ENCODE measurements around the gene LITAF.
A peak's percentile ranks its signal among the peaks of the same experiment; 100 is the strongest.

Gene LITAF

GRCh38 chr16:11557801-11558200, 28.9 kb downstream of the LITAF start:
- ChIA-PET CTCF (no interaction called here), POLR2A (ENCODE audit: low non-redundant PET) (no interaction called here)
- peak overlapping the region; percentile 33 for H3K27ac ChIP-seq
- DNase-seq (ENCODE audit: low spot score): no peak
- TF ChIP-seq CTCF (conservative IDR thresholded peaks at IDR 0.05; ENCODE audit: low read depth): no peak

GRCh38 chr16:11556945-11557720, 29.6 kb downstream of the LITAF start:
- no peak for DNase-seq (ENCODE audit: low spot score)
- no peak for TF ChIP-seq CTCF (conservative IDR thresholded peaks at IDR 0.05; ENCODE audit: low read depth)
- peak overlapping the region; percentile 33 for H3K27ac ChIP-seq
- CTCF ChIA-PET: no interaction called here
- POLR2A ChIA-PET (ENCODE audit: low non-redundant PET): no interaction called here

- CTCF ChIA-PET: no interaction called here
These were observed 30.4 kb downstream of the LITAF start for GRCh38 chr16:11556214-11556819.

GRCh38 chr16:11554053-11554452, 32.7 kb downstream of the LITAF start:
- TF ChIP-seq CTCF (conservative IDR thresholded peaks at IDR 0.05; ENCODE audit: low read depth): no peak
- ChIA-PET CTCF (no interaction called here), POLR2A (ENCODE audit: low non-redundant PET) (no interaction called here)
- no peak for DNase-seq (ENCODE audit: low spot score)
- H3K27ac ChIP-seq: no peak overlapping the region

More at GRCh38 chr16:11556214-11556819, 30.4 kb downstream of the LITAF start:
- no peak for TF ChIP-seq CTCF (conservative IDR thresholded peaks at IDR 0.05; ENCODE audit: low read depth)
- DNase-seq (ENCODE audit: low spot score): no peak
- no peak overlapping the region for H3K27ac ChIP-seq
- POLR2A ChIA-PET (ENCODE audit: low non-redundant PET): interaction anchor here (0.5 kb wide), 1 partner anchor 120 kb away, joined by 3 read pairs; no protein-coding TSS in a partner anchor

- DNase-seq (ENCODE audit: low spot score): no peak
- ChIA-PET CTCF (no interaction called here), POLR2A (ENCODE audit: low non-redundant PET) (no interaction called here)
- peak overlapping the region; percentile 33 for H3K27ac ChIP-seq
- TF ChIP-seq CTCF (conservative IDR thresholded peaks at IDR 0.05; ENCODE audit: low read depth): no peak
These were observed 33.3 kb downstream of the LITAF start for GRCh38 chr16:11553371-11553770.

- TF ChIP-seq CTCF (conservative IDR thresholded peaks at IDR 0.05; ENCODE audit: low read depth): no peak
- ChIA-PET CTCF (interaction anchor here (0.5 kb wide), 1 partner anchor 588 kb away, joined by 3 read pairs; no protein-coding TSS in a partner anchor), POLR2A (ENCODE audit: low non-redundant PET) (no interaction called here)
- no peak for DNase-seq (ENCODE audit: low spot score)
- peak overlapping the region; percentile 33 for H3K27ac ChIP-seq
These were observed 34.3 kb downstream of the LITAF start for GRCh38 chr16:11552440-11552839.
